Effector memory CD4-positive, alpha-beta T cell (primary cell): Measurements from ENCODE around the gene CANT1.

Experiments
- DNase-seq, 3 donors: peaks; one replicate each; pipeline ENCODE4 v3.0.0-alpha.2; 2020
- H3K27ac ChIP-seq: 2 replicates; pipeline ENCODE4 v1.7.0; 2013; ENCODE audit warnings: mild to moderate bottlenecking, low read length, moderate library complexity; ENCODE audit not compliant: insufficient read depth, poor library complexity, severe bottlenecking
- H3K27me3 ChIP-seq: replicated peaks from 2 replicates; pipeline ENCODE4 v1.7.0; 2013; ENCODE audit warnings: mild to moderate bottlenecking, low read length; ENCODE audit not compliant: insufficient read depth, control insufficient read depth, poor library complexity, severe bottlenecking
- H3K36me3 ChIP-seq: 2 replicates; pipeline ENCODE4 v1.7.0; 2013; ENCODE audit warnings: mild to moderate bottlenecking, low read length, moderate library complexity; ENCODE audit not compliant: control insufficient read depth, insufficient read depth
- H3K4me1 ChIP-seq: 2 replicates; pipeline ENCODE4 v1.7.0; 2013; ENCODE audit warnings: low read length, mild to moderate bottlenecking; ENCODE audit not compliant: control insufficient read depth, insufficient read depth, poor library complexity, severe bottlenecking
- H3K4me3 ChIP-seq: 2 replicates; pipeline ENCODE4 v1.7.0; 2013; ENCODE audit warnings: low read length, low read depth, mild to moderate bottlenecking; ENCODE audit not compliant: insufficient read depth, poor library complexity, severe bottlenecking
- H3K9me3 ChIP-seq: 2 replicates; pipeline ENCODE4 v1.7.0; 2013; ENCODE audit warnings: mild to moderate bottlenecking, low read length, moderate library complexity; ENCODE audit not compliant: control insufficient read depth
- total RNA-seq, 3 donors: gene quantifications; one replicate each; lab custom pipeline; 2026; lab: John Stamatoyannopoulos, UW

The CANT1 gene
- 25.3 to 38.3 (median 31.5) reads per million in 3 donors for total RNA-seq

DNA sequence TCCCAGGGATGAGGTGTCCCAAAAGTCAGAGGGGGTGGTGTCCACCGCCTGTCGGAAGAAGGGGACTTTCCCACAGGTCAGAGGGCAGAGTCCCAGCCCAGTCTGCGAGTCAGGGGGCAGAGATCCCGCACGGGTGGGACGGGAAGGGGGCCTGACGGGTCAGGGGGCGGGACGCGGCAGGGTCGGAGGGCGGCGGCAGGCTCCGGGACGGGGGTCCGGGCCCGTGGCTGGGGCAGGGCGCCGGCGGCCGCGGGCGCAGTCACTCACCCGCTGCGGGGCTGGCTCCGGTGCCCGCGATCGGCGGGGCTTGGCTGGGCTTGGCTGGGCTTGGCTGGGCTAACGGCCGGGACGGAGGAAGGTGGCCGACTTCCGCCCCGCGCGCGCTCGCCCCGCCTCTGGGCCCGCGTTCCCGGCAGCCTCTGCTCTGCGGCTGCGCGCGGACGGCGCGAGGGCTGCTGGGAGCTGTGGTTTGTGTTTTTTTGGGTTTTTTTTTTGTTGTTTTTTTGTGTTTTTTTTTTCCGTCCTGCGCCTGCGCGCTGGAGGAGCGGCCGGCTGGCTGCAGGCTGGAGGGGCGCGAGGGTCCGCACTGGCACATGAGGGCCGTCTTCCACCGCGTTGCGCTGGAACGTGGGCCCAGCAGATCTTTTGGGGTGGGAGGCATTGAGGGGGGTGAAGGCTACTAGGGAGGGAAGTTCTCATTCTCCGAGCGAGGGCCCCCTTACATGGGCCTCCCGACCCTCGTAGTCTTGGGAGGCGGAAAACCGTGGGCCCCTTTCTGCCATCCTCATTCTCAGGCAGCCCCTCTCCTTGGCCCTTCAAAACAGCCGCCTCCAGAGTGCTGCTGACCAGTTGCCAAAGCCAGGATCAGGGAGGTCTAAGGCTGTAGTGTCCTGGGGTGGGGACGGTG lies at the start of gene CANT1:
CANT1 (minus strand) TSS at position 368 of the 907 bp plus-strand sequence. CDS start 12,142 bp downstream, outside the sequence.
- peak within 1 kb of the TSS; percentile 86 for H3K4me3 ChIP-seq
- no peaks in the 10 kb centered on the region for H3K27me3 ChIP-seq
- peak; percentile 68 to 78 (median 69) for DNase-seq
- no peaks in the 10 kb centered on the region for H3K36me3 ChIP-seq
- peak within 1 kb of the TSS; percentile 86 for H3K27ac ChIP-seq
- no peaks in the 10 kb centered on the region for H3K9me3 ChIP-seq
- H3K4me1 ChIP-seq, result peaks cover 37% of the 10 kb centered on the region

DNA sequence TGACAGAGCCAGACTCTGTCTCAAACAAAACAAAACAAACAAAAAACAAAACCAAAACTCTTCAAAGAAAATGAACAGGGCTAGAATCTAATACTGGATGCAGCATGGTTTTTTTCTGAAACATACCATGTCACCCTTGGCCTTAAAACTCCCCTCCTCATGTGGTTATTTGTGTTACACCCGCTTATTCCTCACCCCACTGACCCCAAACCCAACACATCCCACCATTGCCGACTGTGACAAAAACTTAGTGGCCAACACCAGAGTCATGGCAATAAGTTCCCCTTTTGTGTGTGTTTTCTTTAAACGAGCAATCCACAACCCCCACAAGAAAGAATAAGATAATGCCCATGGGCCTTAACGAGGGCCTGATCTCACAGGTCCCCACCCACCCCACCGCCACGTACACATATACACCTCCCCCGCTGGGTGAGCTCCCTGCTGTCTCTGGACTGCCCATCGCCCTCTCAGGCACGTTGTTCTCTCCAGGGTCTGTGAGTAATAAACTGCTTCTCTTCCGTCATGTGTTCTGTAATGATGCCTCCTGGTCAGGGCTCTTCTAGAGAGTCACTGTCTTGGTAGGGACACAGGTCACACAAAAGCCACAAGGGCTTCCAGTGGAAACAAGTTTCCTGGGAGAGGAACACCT lies 48.3 kb upstream of the CANT1 start:
- no peaks in the 10 kb centered on the region for H3K27me3 ChIP-seq
- H3K4me1 ChIP-seq, result no peaks in the 10 kb centered on the region
- no peak overlapping the region for H3K4me3 ChIP-seq
- DNase-seq, result no peak
- no peaks in the 10 kb centered on the region for H3K36me3 ChIP-seq
- H3K27ac ChIP-seq, result no peak overlapping the region
- no peaks in the 10 kb centered on the region for H3K9me3 ChIP-seq

DNA sequence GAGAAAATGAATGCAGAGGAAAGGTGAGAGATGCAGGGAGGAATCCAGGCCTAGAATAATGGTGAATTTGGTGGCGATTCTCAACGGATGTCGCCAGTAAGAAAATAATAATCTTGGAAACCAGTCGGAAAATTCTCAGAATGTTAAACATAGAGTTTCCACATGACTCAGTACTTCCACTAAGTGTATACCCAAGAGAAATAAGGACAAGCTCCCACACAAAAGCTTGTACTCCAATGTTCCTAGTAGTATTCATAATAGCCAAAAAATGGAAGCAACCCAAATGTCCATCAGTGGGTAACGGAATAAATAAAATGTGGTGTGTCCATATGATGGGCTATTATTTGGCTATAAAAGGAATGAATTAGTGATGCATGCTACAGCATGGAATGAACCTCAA lies 45.6 kb upstream of the CANT1 start:
- Histone ChIP-seq H3K4me3 (no peak overlapping the region), H3K36me3 (no peaks in the 10 kb centered on the region), H3K9me3 (no peaks in the 10 kb centered on the region)

DNA sequence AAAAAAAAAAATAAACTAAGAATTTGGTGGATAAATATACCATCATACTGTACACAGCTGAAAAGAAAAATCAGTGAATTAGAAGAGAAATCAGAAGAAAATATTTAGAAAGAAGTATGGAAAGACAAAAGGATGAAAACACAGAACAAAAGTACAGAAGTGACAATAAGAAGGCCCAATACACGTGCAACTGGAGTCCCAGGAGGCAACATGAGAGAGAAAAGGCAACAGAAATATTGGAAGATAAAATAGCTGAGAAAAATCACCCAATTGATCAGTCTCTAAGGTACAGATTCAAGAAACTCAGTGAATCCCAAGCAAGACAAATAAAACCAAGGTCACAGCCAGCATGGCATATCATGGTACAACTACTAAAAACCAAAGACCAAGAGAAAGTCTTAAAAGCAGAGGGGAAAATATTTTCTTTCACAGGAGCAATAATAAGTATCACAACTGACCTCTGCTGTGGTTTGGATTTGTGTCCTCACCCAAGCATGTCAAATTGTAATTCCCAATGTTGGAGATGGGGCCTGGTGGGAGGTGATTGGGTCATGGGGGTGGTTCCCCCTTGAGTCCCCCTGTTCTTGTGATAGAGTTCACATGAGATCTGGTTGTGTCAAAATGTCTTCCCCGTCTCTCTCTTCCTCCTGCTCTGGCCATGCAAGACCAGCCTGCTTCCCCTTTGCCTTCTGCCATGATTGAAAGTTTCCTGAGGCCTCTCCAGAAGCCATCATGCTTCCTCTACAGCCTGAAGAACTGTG lies 44.8 kb upstream of the CANT1 start:
- H3K4me1 ChIP-seq, result no peaks in the 10 kb centered on the region
- H3K4me3 ChIP-seq, result no peak overlapping the region
- H3K36me3 ChIP-seq, result no peaks in the 10 kb centered on the region
- no peaks in the 10 kb centered on the region for H3K27me3 ChIP-seq
- no peaks in the 10 kb centered on the region for H3K9me3 ChIP-seq
- H3K27ac ChIP-seq, result no peak overlapping the region
- DNase-seq, result no peak

More for the DNA sequence above, 45.6 kb upstream of the CANT1 start:
- H3K27ac ChIP-seq, result no peak overlapping the region
- DNase-seq, result no peak
- no peaks in the 10 kb centered on the region for H3K4me1 ChIP-seq
- H3K27me3 ChIP-seq, result no peaks in the 10 kb centered on the region

DNA sequence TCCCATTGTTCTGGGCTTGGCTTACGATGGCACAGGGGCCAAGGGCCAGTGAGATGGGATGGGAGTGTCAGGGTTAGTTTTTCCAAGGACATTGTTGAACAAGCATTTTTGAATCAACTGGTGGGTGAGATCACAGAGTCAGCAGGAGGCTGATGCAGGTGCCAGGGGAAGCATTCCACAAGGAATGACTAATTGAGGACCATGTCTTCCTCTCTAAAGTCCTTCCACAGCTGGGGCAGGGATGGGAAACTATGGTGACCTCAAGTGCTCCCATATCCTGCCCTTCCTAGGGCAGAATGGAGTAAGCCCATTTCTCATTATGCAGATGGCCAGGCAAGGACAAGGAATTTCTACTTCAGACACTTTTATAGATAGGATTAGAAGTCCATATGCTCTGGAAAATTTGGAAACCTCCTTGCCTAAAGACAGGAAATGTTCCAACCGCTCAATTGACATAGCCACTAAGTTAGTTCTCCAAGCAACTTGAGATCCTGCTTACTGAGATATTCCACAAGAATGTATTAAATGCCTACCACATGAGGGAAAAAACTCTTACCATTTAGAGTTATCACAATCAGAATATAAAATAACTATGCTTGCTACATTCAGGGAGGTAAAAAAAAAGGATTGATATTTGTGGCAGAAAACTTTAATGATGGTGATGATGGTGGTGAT lies 43.8 kb upstream of the CANT1 start:
- H3K27ac ChIP-seq, result no peak overlapping the region
- H3K27me3 ChIP-seq, result no peaks in the 10 kb centered on the region
- no peak for DNase-seq

DNA sequence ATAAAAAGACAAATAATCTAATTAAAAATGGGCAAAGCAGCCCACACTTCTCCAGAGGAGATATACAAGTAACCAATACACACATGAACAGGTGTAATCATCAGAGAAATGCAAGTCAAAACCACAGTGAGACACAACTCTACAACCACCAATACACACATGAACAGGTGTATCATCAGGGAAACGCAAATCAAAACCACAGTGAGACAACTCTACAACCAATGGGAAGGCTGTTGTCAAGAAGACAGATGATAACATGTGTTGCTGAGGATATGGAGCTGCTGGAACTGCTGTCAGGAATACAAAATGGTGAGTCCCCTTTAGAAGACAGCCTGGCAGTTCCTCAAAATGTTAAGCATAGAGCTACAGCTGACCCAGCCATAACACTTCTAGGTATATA lies 42.6 kb upstream of the CANT1 start:
- DNase-seq, result no peak
- H3K9me3 ChIP-seq, result no peaks in the 10 kb centered on the region
- no peaks in the 10 kb centered on the region for H3K27me3 ChIP-seq

More for the DNA sequence above, 43.8 kb upstream of the CANT1 start:
- Histone ChIP-seq H3K9me3 (no peaks in the 10 kb centered on the region), H3K4me3 (no peak overlapping the region), H3K4me1 (no peaks in the 10 kb centered on the region), H3K36me3 (no peaks in the 10 kb centered on the region)

DNA sequence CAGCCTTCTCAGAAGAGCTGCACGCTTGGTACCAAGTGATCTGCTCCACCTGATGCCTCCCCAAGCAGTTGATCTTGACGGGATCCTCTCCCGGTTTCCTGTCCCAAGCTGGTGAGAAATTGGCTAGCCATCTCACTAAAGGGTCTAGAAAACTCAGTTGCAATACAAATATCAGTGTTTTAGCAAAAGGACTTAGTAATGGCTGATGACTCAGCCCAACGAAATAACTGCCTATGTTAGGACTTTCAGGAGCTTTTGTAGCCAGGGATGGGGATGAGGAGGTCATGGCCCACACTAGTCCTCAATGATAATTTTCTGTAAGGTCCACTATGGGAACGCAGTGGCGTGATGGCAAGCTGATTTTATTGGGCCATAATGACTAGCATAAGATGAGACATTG lies 41.7 kb upstream of the CANT1 start:
- H3K4me1 ChIP-seq, result no peaks in the 10 kb centered on the region
- no peak for DNase-seq
- no peak overlapping the region for H3K4me3 ChIP-seq
- no peaks in the 10 kb centered on the region for H3K36me3 ChIP-seq
- H3K27ac ChIP-seq, result no peak overlapping the region
- no peaks in the 10 kb centered on the region for H3K27me3 ChIP-seq
- no peaks in the 10 kb centered on the region for H3K9me3 ChIP-seq

More for the DNA sequence above, 42.6 kb upstream of the CANT1 start:
- Histone ChIP-seq H3K27ac (no peak overlapping the region), H3K4me3 (no peak overlapping the region), H3K36me3 (no peaks in the 10 kb centered on the region), H3K4me1 (no peaks in the 10 kb centered on the region)

DNA sequence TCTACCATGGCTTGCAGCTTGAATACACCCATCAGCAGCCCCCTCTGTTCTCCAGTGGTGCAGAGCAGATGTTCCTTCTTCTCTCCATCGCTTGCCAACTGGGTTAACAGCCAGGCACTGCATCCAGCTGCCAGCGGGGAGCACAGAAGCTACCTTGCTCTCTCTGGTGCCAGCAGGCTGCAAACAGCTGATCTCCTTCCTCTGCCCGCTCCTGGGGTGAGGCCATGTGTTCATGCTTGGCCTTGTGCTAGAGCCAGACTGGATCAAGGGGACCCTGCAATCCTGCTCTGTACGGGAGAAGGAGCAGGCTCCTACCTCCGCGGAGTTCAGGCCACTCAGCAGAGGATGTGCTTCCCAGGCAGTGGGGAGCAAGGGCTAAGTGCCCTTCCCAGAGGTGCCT lies 41.0 kb upstream of the CANT1 start:
- H3K27ac ChIP-seq, result no peak overlapping the region
- no peaks in the 10 kb centered on the region for H3K27me3 ChIP-seq
- no peaks in the 10 kb centered on the region for H3K9me3 ChIP-seq
- no peaks in the 10 kb centered on the region for H3K36me3 ChIP-seq
- DNase-seq, result no peak
- H3K4me3 ChIP-seq, result no peak overlapping the region
- H3K4me1 ChIP-seq, result no peaks in the 10 kb centered on the region

DNA sequence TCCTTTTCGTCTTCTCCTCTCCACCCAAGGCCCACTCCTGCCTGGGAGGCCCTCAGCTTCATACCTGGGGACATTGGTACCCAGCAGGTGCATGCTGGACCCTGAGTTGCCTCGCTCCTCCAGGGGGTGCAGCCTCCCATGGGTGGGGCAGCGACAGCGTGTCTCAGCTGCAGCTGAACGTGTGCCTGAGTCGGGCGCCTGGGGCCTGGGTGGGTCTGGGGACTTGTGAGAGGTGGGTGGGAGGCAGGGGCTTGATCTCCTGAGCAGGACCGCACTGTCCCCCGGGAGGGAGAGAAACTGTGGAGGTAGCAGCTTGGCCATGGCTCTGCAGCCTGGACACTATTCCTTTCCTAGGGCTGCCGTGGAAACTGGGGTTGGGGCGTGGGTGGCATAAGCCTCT lies 40.3 kb upstream of the CANT1 start:
- H3K4me1 ChIP-seq, result no peaks in the 10 kb centered on the region
- no peaks in the 10 kb centered on the region for H3K36me3 ChIP-seq
- H3K27ac ChIP-seq, result no peak overlapping the region
- H3K9me3 ChIP-seq, result no peaks in the 10 kb centered on the region
- H3K4me3 ChIP-seq, result no peak overlapping the region
- H3K27me3 ChIP-seq, result no peaks in the 10 kb centered on the region
- DNase-seq, result no peak
